ENCODE measurements around the gene PRX. TPM values are rescaled to one million over a fixed set of nuclear protein-coding genes. Genes with fewer than 3 reads are reported as not detected.
"Not testable (repeated sequence)": the region's sequence is repeated elsewhere in the genome, so short reads cannot be mapped to it uniquely, and the experiment has no call there.

The PRX gene
- total RNA-seq, 1 donor from 2014 or later = 51.5 TPM

GRCh38 chr19:40377876-40378385, 35.2 kb downstream of the PRX start:
- TF ChIP-seq CTCF (IDR thresholded peaks at IDR 0.05) = no peak
- H3K36me3 ChIP-seq = peaks cover 68% of the 10 kb centered on the region
- no peak overlapping the region for H3K4me3 ChIP-seq
- no peak overlapping the region for H3K27ac ChIP-seq
- H3K9me3 ChIP-seq = no peaks in the 10 kb centered on the region
- no peak for ATAC-seq
- H3K4me1 ChIP-seq = no peaks in the 10 kb centered on the region
- intact Hi-C loops (cut with DNase I) = no loop called here
- DNase-seq = no peak
- H3K27me3 ChIP-seq (ENCODE audit: low read depth) = no peaks in the 10 kb centered on the region

- intact Hi-C loops (cut with DNase I) = no loop called here
- no peaks in the 10 kb centered on the region for H3K9me3 ChIP-seq
- H3K4me1 ChIP-seq = no peaks in the 10 kb centered on the region
- ATAC-seq = peak in 1 of 2 donors; percentile 4
- DNase-seq = no peak
- H3K27ac ChIP-seq = no peak overlapping the region
- TF ChIP-seq CTCF (IDR thresholded peaks at IDR 0.05) = no peak
- H3K4me3 ChIP-seq = no peak overlapping the region
- peaks cover 84% of the 10 kb centered on the region for H3K36me3 ChIP-seq
- no peaks in the 10 kb centered on the region for H3K27me3 ChIP-seq (ENCODE audit: low read depth)
These were observed 36.8 kb downstream of the PRX start for GRCh38 chr19:40376286-40376862.

- ATAC-seq (no peak), DNase-seq (no peak)
- no peak overlapping the region for H3K27ac ChIP-seq
- H3K27me3 ChIP-seq (ENCODE audit: low read depth) = no peaks in the 10 kb centered on the region
- intact Hi-C loops (cut with DNase I) = no loop called here
- no peak overlapping the region for H3K4me3 ChIP-seq
- peaks cover 84% of the 10 kb centered on the region for H3K36me3 ChIP-seq
- no peaks in the 10 kb centered on the region for H3K9me3 ChIP-seq
- no peak for TF ChIP-seq CTCF (IDR thresholded peaks at IDR 0.05)
- no peaks in the 10 kb centered on the region for H3K4me1 ChIP-seq
These were observed 39.1 kb downstream of the PRX start for GRCh38 chr19:40374084-40374483.

- H3K4me3 ChIP-seq = no peak overlapping the region
- H3K9me3 ChIP-seq = no peaks in the 10 kb centered on the region
- H3K27ac ChIP-seq = no peak overlapping the region
- ATAC-seq = no peak
- no peaks in the 10 kb centered on the region for H3K27me3 ChIP-seq (ENCODE audit: low read depth)
- no peak for TF ChIP-seq CTCF (IDR thresholded peaks at IDR 0.05)
- intact Hi-C loops (cut with DNase I) = no loop called here
- no peak for DNase-seq
- H3K36me3 ChIP-seq = peaks cover 90% of the 10 kb centered on the region
- H3K4me1 ChIP-seq = peaks cover 9% of the 10 kb centered on the region
These were observed 41.4 kb downstream of the PRX start for GRCh38 chr19:40371802-40372122.

- Histone ChIP-seq H3K4me1 (peaks cover 14% of the 10 kb centered on the region), H3K4me3 (no peak overlapping the region), H3K27me3 (ENCODE audit: low read depth) (no peaks in the 10 kb centered on the region), H3K36me3 (peaks cover 88% of the 10 kb centered on the region), H3K9me3 (no peaks in the 10 kb centered on the region), H3K27ac (no peak overlapping the region)
- TF ChIP-seq CTCF (IDR thresholded peaks at IDR 0.05) = no peak
- intact Hi-C loops (cut with DNase I) = no loop called here
- no peak for ATAC-seq
- no peak for DNase-seq
These were observed 42.0 kb downstream of the PRX start for GRCh38 chr19:40370997-40371801.

GRCh38 chr19:40370253-40370652, 42.9 kb downstream of the PRX start:
- H3K4me3 ChIP-seq; intact Hi-C loops (cut with DNase I); DNase-seq; H3K27ac ChIP-seq; H3K27me3 ChIP-seq (ENCODE audit: low read depth); H3K9me3 ChIP-seq; ATAC-seq: not testable (repeated sequence)
- Histone ChIP-seq H3K36me3 (peaks cover 81% of the 10 kb centered on the region), H3K4me1 (peaks cover 22% of the 10 kb centered on the region)
